GM18511 (cell line): ENCODE results near the gene ANO10.
"Not testable (repeated sequence)": the region's sequence is repeated elsewhere in the genome, so short reads cannot be mapped to it uniquely, and the experiment has no call there.

Experiments
- ATAC-seq: cut with Tn5 transposase; IDR thresholded peaks from one replicate; pipeline ENCODE4 v1.9.1; 2021; ENCODE audit warnings: mild to moderate bottlenecking, moderate library complexity; ENCODE audit not compliant: unreplicated experiment

The ANO10 gene

DNA sequence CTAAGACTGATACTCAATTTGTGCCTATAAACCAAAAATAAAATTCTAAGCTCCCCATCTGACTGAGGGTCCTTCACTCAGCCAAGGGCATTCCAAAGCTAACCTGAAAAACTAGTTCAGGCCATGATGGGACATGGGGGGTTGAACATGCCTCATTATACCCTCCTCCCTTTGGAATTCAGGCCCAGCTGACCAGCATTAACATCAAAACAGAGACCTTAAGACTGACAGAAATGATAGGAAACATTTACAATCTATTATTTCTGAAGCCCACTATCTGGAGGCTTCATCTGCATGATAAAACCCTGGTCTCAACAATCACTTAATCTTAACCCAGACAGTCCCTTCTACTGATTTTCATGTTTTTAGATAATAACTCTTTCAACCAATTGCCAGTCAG is 140.4 kb downstream of the ANO10 start:
- no peak for ATAC-seq

DNA sequence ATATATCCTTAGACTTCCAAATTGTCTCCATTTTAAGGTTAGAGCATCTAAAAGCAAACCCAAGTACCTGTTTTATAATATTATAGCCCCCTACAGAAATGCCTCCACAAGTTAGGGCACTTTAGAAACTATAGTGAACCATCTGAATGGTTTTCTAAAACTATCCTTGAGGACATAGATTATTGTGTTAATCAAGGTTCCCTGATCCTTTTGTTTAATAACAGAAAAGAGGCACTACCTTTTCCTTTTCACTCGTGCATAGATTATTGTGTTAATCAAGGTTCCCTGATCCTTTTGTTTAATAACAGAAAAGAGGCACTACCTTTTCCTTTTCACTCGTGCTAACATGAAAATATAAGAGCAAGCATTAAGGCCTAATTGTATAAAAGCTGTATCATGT is 143.0 kb downstream of the ANO10 start:
- not testable (repeated sequence) for ATAC-seq

DNA sequence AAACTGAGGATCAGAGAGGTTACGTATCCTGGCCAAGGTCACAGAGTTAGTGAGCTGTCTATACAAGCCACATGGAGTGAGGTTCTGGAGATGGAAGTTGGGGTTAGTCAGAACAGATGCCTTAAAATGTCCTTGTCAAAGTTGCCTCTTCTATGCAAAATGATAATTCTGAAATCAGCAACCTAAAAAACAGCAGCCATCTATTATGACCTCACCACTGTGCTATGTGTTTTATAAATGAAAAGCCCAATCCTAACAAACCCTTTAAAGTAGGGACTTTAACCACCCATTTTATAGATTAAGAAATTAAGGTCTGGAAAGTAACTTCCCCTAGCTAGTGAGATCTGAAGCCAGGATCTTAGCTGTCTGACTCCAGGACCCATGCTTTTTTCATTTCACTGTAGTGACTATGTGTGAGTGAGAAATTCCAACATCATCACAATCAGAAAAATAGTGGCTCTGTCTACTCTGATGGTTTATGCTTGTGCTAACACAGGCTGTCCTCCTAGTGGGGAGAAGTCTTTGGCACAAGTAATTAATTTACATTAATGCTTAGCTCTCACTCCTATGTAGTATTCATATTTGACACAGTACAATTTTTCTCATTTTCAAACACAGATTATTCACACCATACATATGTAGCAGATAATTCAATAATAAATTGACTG is 143.6 kb downstream of the ANO10 start:
- no peak for ATAC-seq

DNA sequence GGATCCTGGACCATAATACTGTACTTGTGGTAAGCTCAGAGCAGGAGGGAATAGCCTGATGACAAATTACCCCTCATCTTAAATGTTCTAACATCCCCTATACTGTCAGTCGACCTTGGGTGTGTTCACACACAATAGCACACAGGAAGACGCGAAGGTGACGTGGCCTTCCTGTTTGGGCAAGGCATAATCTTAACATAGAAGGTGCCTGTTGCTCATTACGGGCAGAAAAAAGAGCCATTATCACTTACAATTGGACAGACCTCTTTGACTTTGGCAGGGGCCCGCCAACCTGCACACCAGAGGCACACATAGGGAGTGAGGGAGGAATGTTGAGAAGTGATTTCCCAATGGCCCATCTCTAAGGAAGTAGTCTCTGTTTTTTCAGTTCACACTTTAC is 144.2 kb downstream of the ANO10 start:
- ATAC-seq: no peak

DNA sequence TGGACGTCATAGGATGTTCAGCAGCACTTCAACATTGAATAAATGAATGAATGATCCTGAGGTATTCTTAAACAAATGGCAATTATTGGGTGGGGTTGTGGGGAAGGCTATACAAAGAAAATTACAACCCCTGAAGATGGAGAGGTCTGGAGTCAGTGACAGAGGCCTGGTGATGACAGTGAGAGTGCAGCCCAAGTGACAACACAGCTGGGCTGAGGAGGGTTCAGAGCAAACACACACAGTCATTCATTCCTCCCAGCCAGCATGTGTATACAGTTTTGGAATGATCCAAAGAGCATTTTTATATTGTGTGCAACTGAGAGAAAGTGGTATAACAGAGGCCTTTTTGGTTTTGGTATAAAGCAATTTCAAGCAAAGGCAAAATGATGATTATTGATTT is 148.1 kb downstream of the ANO10 start:
- no peak for ATAC-seq

DNA sequence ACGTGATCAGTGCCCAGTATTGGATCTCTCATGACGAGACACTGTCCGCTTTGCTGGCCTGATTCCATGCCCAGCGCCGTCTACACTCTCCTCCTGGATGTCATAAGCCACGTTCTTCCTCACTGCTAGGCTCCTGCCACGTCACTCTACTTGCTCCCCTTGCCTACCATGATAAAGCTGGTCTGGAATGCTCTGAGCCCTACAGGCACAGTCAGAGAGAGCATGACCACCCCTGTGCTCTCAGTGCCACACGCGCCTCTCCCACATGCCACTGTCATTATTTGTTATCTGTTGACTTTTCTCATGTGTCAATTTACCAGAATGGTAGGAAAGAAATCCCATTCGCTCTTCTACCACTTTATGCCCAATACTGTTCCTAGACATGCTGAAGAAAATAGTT is 148.6 kb downstream of the ANO10 start:
- no peak for ATAC-seq

DNA sequence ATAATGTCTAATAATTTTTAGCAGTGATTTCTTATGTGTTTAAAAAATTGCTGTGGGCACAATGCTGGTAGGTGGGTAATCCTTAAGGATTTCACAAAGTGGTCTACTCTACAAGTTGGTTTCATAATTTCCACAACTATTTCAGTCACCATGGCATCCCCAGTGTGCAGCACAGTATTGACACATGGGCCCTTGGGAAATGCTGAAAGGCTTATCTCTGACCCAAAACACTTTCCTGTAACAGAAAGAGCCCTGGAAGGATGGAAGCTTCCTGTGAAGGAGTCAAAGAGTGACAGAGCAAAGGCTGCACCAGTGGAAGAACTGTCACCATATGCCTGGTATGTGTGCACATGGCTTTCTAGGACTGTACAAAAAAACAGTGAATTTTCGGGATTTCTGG is 153.7 kb downstream of the ANO10 start:
- no peak for ATAC-seq

DNA sequence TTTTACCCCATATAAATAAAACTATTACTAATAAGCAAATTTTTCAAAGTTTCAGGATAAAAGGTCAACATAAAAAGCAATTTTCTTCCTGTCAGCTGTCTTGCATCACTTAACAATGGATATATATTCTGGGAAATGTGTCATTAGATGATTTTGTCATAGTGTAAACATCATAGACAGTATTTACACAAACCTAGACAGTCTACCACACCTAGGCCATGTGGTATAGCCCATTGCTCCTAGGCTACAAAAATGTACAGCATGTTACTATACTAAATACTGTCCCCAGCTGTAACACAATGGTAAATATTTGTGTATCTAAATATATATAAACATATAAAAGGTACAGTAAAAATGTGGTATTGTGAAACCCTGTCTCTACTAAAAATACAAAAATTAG is 156.7 kb downstream of the ANO10 start:
- ATAC-seq: no peak

DNA sequence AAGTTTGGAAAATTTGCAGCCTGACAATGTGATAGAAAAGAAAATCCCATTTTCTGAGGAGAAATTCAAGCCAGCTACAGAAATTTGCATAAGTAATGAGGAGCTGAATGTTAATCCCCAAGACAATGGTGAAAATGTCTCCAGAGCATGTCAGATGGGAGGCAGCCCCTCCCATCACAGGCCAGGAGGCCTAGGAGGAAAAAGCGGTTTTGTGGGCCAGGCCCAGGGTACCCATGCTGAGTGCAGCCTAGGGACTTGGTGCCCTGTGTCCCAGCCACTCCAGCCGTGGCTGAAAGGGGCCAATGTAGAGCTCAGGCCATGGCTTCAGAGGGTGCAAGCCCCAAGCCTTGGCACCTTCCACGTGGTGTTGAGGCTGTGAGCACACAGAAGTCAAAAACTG is 159.2 kb downstream of the ANO10 start:
- not testable (repeated sequence) for ATAC-seq

DNA sequence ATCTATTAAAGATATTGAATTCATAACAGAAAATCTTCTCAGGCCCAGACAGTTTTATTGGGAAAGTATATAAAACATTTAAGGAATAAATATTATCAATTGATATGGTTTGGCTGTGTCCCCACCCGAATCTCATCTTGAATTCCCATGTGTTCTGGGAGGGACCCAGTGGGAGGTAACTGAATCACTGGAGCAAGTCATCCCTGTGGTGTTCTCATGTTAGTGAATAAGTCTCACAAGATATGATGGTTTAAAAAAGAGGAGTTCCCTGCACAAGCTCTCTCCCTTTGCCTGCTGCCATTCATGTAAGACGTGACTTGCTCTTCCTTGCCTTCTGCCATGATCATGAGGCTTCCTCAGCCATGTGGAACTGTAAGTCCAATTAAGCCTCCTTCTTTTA is 160.5 kb downstream of the ANO10 start:
- no peak for ATAC-seq

DNA sequence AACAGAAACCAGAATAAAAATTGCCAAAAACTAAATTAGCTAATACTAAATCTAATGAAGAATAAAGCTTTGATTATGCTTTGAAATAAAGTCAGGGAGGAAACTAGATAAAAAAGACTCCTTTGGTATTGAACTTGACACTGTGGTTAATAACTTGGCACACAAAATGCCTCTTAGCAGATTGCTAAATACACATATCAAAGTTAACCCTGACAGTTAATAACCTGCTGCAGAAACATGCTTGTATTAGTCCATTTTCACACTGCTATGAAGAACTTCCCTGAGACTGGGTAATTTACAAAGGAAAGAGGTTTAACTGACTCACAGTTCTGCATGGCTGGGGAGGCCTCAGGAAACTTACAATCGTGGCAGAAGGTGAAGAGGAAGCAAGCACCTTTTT is 164.8 kb downstream of the ANO10 start:
- ATAC-seq: not testable (repeated sequence)

DNA sequence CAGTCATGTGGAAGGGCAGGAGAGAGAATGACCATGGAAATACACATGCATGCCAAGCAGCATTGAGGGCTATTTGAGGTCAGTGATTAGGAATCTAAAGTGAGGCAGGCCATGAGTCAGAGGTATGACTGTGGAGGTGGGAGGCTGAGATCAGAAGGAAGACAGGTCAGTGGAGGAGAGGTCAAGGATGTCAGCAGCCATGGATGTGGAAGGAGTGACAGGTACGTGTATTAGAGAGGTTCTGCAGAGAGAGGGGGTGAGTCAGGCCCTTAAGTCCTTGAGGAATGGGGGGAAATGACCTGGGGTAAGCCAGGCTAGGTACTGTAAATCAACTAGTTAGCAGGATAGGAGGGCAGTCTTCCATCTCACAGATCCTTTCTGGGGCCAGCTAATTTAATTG is 166.6 kb downstream of the ANO10 start:
- no peak for ATAC-seq

DNA sequence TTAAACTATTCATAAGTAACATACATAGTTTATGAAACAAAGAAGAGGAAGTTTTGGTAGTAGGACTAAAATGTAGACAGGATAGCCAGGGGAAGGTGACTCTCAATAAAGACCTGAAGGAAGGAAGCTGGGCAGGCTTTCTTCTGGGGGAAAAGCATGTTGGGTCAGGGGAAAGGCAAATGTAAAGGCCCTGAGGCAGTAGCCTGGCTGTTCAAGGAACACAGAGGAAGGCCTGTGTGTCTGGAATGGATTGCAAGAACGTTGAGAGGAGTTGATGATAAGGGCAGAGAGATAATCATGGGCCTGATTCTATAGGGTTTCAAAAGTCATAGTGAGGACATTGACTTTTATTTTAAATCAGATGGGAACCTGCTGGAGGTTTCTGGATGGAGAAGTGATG is 167.8 kb downstream of the ANO10 start:
- ATAC-seq: no peak

DNA sequence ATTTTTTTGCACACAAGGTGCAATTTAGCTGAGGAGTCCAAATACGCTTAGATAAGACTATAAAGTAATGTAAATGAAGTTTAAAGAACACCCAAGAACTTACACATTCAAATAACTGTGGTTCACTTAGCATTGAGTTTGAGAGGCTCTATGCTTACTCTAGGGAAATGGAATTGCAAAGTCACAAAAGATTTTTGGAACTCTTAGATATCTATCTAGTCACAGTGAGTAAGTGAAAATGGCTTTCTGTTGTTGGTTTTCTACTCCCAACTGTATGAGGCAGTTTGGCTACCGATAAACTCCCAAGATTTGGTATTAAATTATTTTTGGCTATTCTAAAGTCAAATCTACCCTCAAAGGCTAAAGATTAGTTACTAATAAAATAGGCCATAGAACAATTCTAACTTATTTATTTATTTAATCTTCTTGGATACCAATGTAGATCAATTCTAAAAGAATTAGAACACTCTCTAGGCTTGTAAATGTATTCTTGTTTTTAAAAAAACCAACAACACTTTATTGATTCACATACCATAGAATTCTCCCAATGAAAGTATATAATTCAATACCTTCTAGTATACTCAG is 170.0 kb downstream of the ANO10 start:
- no peak for ATAC-seq

DNA sequence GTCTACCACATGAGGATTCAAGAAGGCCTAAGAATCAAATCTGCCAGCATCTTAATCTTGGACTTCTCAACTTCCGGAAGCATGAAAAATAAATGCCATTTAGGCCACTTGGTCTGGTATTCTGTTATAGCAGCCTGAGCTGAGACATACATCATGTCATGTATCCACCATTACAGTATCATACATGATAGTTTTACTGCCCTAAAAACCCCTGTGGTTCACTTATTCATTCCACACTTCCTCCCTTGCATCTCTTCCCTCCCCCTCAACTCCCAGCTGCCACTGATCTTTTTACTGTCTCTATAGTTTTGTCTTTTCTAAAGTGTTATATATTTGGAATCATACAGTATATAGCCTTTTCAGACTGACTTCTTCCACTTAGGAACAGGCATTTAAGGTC is 173.7 kb downstream of the ANO10 start:
- no peak for ATAC-seq

DNA sequence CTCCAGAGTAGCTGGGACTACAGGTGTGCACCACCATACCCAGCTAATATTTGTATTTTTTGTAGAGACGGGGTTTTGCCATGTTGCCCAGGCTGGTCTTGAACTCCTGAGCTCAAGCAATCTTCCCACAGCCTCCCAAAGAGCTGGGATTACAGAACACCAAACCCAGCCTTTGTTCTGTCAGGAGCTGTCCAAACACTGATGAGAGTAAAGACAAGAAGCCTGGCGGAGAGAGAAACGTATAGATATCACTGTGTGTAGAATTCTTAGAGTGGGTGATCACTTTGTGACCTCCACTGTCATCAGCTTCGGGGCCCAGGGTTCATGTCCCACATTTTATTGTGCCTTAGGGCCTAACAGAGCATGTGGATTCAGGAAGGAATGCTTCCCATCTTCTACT is 176.0 kb downstream of the ANO10 start:
- no peak for ATAC-seq

DNA sequence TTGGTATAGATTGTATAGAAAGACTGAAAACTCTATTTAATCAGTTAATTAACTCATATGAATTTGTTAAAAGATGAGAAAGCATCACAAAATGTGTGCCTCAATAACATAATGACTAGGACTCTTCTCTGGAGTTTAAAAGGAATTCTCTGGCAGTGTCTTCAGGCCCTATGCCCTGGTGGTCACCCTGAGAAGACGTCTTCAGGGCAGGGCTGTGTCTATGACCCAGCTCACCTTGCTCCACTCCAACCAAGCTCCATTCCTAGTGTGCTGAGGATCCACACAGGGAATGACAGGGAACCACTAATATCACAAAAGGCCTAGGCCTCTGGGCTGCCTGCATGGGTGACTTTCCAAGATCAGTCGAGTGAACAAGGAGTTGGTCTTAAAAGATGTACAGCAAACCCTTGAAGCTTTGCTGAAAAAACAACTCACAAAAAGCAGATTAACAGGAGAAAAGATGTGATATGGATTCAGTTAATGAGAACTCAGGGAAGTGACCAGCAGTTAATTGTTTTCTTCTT is 178.9 kb downstream of the ANO10 start:
- no peak for ATAC-seq

DNA sequence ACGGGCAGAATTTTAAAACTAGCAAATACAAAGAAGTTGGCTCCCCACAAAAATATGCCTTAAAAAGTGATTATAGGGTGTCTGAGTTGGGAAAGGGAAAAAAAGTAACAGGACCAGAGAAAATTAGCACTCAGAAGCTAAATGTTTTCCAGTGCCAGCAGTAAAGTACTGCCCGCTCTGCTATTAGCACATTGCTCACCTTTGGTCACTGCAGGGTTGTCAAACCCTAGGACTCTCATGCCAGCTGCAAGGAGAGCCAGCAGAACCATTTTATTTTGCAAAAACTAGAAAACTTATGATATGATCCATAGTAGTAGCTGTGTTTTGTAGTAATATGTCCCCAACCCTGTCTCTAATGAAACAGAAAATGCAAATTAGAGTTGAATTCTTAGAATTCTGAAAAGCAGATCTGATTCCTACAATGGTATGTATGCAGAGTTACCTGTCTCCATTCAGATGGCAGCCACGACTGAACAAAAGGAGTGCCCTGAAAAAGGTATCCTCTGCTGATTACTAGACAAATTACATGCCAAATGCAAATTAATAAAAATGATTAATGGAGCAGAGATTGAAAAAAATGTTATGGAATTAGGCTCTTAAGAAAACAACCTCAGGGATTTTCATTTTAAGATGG is 185.2 kb downstream of the ANO10 start:
- ATAC-seq: no peak

DNA sequence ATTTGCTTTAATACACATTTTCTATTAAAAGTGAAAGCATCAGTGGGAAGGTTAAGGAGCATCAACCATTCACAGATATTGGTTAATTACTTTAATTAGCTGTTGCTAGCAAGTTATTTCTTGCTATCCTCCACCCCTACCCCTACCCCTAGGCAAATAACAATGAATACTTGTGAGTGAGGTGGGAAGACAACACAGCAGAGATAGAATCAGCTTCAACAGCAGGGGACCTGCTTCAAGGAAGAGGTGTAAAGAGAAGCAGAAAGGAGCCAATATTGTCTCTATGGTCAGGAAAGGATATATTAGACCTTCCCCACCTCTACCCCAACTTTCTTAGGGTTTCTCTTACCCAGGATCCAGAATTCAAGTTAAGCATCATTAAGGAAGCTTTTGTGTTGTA is 186.1 kb downstream of the ANO10 start:
- no peak for ATAC-seq

DNA sequence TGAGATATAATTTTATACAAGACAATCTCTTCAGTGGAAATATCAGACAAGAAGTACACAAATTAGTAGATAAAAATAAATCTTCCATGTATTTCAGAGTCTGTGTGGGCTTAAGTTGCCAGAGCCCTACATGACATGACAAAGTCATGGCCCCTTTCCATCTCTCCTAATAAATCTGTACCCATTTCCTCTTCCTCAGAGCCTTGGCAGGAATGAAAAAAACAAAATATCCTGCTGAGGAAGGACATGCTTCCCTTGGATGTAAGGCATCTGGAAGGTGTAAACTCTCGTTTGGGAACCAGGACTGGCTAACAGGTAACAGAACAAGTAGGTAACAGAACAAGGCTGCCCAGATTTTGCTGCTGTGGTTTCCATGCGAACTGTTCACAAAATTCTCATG is 187.4 kb downstream of the ANO10 start:
- ATAC-seq: no peak

DNA sequence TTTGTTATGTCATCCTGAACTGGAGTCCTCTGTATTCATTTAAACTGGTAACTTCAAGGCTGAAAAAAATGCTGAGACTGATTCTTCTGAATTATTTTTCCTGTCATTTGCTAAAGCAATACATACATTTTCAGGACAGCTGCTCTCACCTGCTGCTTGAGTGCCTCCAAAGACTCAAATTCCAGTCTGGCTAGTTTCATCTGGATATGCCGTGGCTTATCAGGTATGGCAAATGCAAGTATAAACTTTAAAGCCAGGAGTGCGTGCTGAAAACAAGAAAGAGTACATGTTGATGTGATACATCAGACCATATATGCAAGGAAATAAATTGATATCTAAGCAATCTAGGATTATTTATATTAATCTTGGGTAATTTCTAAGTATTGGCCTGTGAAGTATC is 189.3 kb downstream of the ANO10 start:
- no peak for ATAC-seq

DNA sequence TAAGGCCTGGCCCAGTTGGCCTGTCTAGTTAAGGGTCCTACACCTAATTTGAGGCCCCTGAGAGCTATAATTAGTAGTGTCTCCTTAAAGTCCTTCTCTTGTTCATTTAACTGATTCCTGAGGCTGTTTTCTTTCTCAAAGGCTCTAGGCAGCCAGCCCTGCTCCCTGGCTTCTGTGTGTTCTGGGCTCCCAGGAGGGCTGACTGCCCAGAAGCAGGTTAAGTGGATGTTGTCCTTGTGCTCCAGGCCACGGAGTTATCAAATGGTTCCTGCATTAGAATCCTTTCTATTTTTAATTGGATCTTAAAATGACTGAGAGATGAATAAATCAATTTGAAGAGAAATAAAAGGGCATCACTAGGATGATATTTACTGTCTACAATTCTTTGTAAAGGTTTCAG is 195.4 kb downstream of the ANO10 start:
- ATAC-seq: no peak
